ENCODE measurements around the gene GARIN5B.

GARIN5B gene

DNA sequence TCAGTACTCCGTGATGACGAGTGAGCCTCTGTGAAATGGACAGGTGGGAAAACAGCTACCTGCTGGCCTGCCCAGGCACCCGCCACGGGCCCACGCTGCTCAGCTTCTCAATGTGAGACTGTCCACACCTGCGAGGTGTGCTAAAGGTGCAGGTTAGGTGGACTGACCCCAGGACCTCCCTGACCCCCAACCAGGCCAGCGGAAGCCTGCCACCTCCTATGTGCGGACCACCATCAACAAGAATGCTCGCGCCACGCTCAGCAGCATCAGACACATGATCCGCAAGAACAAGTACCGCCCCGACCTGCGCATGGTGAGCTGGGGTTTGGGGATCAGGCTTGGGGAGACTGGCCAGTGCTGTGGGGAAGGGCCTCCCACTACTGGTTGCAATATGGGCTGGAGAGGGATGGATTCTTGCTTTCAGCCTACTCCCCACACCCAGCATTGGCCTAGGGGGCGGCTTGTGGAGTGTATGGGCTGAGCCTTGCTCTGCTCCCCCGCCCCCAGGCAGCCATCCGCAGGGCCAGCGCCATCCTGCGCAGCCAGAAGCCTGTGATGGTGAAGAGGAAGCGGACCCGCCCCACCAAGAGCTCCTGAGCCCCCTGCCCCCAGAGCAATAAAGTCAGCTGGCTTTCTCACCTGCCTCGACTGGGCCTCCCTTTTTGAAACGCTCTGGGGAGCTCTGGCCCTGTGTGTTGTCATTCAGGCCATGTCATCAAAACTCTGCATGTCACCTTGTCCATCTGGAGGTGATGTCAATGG is 24.9 kb upstream of the GARIN5B start:
- no peak for DNase-seq

DNA sequence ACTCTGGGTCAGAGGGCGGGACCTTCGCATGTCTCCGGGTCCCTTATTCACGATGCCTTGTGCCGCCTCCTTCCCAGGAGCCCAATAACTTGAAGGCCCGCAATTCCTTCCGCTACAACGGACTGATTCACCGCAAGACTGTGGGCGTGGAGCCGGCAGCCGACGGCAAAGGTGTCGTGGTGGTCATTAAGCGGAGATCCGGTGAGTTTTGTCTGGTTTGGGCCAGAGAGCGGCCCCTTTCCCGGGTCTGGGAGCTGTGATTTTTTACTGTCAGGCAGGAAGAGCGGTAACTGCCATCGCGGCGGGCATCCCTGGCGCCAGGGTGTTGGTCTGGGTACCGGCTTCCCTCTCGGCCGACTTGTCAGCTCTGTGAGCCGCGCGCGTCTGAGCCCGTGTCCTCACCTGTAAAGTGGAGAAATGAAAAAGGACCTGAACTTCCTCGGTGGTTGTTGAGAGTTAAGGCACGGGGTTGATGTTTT is 23.5 kb upstream of the GARIN5B start:
- peak in 1 of 5 donors; percentile 23 for DNase-seq

DNA sequence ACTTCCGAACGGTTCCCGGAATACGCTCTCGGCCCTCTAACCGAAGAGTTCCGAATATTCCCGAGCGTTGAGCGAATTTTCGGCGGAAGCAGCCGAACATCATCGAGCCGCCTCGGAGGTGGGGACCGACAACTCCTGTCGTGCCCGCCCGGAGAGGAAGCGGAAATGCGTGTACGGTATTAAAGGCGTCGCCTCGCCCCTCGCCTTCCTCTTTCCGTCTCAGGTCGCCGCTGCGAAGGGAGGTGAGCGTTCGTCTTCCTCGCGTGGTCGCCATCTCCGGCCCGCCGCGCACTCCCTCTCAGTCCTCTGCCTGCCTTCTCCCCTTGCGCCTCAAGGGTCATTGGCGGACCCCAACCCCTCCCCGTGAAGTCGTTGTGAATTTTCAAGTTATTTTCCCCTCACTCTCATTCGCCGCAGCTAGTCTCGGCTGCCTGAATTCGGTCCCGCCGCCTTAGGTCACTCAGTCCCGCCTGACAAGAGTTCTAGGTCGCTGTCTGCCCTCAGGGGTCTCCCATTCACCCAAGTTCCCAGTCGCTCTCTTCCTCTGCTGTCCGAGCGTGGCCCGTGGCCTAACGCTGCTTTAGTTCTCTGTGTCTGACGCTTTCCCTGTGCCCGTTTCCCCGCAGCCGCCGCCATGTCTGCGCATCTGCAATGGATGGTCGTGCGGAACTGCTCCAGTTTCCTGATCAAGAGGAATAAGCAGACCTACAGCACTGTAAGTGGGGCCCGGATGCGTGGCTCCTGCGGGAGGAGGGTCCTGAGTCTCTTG is 22.8 kb upstream of the GARIN5B start, which contains the start of gene RPL28:
Gene RPL28, plus strand, starts transcription at position 209 of the 769 bp plus-strand sequence. Its CDS starts 426 bp downstream, at position 635.
- peak; percentile 94 to 99 (median 97) for DNase-seq

DNA sequence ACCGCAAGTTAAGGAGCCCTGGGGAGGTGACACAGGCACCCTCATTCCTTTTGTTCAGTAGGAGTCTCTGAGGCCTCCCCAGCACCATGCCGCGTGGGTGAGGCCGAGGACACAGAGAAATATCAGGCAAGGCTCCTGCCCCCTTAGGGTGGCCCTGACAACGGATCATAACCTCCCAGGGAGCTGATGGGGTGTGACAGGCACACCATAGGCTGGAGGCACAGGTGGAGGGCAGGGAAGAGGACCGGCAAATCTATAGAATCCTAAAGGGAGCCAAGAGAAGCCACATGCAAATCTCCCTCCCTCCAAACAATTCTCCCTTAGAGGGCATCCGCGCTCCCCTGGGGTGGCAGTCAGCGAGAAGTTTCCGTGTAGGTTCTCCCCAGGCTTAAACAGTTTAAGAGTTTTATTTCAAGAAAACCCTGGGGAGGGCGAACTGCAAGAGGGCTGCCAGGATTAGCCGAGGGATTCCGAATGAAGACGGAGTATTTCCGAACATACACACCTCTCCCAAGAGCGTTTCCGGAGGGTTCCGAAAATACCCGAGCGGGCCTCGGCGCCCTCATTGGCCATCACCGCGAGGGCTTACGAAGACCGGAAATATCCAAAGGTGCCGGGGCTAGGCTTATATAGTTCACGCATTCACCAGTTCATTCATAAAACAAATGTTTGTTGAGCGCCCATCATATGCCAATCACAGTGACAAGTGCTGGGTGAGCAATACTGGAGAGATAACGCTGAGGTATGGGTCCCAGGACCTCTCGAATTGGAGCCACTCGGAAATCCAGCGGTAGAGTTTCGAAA is 22.1 kb upstream of the GARIN5B start:
- DNase-seq, result peak; percentile 84 to 96 (median 93)

DNA sequence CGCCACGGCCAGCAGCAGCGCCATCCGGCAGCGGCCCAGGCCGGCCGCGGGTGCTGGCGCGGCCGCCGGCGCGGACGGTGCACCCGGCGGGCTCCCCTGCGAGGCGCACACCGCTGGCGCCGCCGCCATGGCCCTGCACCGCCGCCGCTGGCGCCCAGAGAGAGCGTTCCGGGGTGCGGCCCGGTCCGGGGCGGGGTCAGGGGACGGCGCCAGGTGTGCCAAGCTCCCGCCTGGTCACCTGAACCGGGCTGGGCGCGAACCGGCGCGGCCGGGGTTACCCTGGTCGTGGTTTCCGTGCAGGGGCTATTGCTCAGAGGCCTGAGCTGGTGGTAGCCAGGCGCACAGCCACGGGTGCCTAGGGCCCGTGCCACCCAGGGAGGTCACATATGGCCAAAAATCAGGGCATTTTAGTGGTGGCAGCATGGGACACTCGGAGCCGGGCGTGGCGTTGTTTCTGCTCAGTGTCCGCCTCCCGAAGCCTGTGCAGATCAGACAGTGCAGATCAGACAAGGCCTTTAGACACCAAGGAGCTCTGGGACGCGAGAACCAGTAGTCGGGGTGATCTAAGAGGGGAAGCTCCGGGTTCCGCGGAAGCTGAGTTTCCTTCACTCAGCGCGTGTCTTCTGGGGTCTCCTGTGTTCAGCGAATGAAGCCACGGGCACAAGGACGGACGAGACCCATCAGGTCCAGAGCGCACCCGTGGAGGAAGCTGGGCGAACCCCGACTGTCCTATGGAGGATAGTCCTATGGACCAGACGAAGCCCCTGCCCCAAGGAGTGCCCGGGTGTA is 21.3 kb upstream of the GARIN5B start, which contains the start of gene TMEM238:
Gene TMEM238, minus strand, starts transcription at position 162 of the 789 bp plus-strand sequence. Its CDS starts 33 bp downstream, at position 129.
- peak in 2 of 5 donors; percentile 33 to 37 for DNase-seq

DNA sequence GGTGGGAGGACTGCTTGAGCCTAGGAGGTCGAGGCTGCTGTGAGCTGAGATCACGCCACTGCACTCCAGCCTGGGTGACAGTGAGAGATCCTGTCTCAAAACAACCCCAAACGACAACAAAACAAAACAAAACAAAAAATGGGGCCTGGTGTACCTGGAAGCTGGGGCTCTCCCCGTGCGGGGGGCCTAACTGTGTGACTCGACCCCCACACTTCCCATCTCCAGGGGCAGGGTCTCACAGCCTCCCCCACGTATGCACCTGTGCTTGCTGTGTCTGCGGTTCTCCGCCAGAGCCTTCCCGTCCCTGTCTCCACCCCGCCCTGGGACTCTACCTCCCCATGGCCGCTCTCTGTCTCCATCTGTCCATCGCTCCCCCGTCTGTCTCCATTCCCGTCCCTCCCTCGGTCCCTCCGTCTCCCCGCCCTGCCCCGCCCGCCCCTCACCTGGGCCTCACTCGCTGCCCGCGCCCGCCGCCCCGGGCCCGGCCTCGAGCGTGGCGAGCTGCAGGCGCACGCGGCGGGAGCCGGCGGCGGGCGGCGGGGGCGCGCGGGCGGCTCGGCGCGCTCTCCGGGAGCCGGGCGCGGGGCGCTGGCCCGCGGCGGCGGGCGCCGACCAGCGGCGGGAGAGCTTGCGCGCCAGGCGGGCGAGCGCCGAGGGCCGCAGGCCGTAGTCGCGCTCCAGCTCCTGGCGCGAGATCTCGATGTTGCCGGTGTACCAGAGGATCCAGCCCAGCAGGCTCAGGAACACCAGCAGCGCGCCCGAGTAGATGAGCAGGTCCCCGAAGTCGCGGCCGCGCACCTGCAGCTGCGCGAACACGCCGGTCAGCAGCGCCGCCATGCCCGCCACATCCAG is 20.4 kb upstream of the GARIN5B start:
- peak in 3 of 5 donors; percentile 38 to 63 (median 40) for DNase-seq

DNA sequence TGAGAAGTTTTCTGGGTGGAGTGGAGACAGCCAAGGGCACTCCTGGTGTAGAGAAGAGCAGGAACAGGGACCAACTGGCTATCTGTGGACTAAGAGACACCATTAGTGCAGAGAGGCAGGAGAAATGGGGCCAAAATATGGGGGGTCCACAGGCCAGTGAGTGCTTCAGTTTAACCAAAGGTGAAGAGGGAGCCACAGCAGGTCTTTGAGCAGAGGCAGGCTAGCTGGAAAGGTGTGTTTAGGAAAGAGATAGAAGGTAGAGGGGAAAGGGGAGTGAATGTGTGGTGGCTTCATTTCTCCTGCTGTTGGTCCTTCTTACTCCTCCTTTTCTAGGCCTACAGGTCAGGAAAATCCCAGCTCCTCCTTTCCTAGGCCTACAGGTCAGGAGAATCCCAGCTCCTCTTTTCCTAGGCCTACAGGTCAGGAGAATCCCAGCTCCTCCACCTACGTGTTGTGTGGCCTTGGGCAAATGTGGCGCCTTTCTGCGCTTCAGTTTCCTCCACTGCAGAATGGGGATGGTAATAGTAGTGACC is 19.5 kb upstream of the GARIN5B start:
- DNase-seq, result no peak

DNA sequence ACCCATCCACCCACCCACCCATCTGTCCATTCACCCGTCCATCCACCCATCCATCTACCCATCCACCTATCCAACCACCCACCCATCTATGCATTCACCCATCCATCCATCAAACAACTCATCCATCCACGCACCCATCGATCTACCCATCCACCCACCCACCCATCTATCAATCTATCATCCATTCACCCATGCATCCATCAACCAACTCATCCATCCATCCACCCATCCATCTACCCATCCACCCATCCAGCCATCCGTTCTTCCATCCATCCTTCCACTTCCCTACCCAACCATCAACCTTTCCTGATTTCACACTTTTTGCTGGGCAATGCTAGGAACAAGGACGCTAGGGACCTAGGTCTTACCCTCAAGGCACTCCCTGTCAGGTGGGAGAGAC is 19.0 kb upstream of the GARIN5B start:
- DNase-seq, result no peak

DNA sequence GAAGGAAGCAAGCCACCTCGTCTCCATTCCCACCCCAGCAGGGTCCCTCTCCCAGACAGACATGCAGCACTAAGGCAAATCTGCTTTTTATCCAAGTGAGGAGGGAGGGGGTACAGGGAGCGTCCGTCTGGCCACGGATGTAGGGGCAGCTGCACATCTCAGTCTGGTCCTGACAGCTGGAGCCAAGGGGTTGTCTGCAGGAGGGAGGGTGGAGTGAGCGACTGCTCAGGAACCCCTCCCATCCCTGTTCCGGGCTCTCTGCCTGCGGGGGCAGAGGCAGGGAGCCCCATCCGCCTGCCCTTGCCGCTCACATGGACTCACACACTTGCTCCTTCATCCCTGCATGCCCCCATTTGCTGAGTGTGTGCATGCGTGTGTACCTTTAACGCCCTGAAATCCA is 16.1 kb upstream of the GARIN5B start:
- no peak for DNase-seq

DNA sequence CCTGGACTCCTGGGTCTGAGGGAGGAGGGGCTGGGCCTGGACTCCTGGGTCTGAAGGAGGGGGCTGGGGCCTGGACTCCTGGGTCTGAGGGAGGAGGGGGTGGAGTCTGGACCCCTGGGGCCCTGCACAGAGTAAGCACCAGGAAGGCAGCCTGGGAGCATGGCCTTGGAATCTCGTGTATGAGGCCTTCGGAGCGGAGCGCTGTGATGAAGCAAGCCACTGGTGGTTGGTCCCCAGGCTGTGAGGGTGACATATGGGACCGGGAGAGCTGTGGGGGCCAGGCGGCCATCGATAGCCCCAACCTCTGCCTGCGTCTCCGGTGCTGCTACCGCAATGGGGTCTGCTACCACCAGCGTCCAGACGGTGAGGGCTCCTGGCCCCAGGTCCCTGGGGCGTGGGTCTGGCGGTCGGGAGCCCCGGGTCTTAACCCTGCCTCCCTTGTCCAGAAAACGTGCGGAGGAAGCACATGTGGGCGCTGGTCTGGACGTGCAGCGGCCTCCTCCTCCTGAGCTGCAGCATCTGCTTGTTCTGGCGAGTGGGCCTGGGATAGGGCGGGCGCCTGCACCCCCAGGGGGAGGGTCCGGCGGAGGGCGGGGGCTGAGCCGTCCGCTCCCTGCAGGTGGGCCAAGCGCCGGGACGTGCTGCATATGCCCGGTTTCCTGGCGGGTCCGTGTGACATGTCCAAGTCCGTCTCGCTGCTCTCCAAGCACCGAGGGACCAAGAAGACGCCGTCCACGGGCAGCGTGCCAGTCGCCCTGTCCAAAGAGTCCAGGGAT is 14.5 kb upstream of the GARIN5B start:
- DNase-seq, result no peak

DNA sequence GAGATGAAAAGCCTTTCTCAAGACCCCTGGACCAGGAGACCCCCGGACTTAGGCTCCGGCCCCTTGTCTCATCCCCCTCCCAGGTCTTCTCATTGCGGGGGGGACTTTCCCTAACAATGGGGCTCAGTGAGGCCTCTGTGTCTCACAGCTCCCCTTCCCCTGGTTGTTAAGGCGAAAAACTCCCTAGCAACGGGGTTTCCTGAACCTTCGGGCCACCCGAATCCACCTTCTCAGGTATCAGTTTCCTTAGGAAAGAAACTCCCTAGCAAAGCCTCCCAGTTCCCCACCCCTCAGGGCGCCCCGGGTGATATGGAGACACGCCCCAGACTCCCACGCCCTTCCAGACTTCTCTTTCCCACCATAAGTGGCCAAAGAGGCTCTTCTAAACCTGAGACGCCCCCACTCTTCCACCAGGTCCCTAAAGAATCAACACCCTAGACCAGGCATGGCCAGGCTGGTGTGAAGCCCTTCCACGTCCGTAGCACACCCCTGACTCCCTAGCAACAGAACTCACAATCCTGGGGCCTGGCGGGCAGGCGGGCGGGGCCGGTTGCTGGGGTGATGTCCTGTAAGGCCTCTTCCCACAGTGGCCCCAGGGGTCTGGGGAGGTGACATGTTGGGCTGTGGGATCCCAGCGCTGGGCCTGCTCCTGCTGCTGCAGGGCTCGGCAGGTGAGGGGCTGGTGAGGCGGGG is 13.3 kb upstream of the GARIN5B start, which contains the start of gene TMEM190:
Gene TMEM190, plus strand, starts transcription at position 586 of the 693 bp plus-strand sequence. Its CDS starts 28 bp downstream, at position 614.
- no peak for DNase-seq

DNA sequence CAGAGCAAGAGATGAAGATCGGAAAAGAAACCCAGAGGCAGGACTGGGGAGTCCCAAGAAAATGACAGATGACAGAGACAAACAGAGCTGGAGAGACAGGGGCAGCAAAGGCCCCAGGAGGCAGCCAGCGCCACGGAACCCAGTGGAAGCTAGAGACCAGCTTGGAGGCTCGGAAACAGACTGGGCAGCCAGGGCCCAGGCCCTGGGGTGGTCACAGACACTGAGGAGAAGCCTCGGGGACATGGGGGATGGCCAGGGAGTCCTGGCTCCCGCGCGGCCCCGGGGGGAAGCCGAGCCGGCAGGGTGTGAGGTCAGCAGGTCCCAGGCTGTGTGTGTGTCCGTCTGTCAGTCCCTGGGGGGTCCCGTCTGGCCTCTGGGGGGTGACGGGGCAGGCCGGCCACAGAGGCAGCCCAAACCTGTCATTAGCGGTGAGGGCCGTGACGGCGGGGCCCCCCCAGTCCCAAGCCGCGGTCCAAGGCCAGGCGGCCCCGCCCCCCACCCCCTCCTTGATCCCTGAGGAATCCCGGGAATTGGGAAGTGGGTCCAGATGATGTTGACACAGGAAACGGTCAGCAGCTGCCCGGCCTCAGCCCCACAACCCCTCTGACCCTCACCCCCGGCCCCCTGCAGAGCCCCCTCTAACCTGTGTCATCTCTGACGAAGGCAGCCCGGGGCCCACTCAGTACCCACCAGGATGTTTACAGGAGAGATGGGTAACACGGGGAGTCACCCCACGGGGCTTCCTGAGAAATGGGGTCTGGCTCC is 11.1 kb upstream of the GARIN5B start:
- no peak for DNase-seq

DNA sequence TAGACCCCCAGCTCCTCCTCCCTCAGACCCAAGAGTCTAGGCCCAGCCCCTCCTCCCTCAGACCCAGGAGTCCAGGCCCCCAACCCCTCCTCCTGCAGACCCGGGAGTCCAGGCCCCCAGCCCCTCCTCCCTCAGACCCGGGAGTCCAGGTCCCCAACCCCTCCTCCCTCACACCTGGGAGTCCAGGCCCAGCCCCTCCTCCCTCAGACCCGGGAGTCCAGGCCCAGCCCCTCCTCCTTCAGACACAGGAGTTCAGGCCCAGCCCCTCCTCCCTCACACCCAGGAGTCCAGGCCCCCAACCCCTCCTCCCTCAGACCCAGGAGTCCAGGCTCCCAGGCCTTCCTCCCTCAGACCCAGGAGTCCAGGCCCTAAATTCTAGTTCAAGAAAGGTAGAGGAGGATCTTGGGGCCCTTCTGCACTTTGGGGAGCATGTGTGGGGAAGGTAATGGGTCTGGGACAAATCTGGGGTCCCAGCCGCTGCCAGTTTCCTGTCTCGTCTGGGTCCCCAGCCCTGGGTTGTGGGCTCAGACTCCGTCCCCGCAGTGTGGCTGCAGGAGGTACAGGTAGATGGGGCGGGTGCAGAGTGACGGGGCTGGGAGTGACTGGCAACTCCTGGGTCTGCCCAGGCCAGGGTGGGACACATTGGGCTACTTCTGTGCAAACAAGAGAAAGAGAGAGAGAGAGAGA is 10.4 kb upstream of the GARIN5B start:
- DNase-seq, result no peak

DNA sequence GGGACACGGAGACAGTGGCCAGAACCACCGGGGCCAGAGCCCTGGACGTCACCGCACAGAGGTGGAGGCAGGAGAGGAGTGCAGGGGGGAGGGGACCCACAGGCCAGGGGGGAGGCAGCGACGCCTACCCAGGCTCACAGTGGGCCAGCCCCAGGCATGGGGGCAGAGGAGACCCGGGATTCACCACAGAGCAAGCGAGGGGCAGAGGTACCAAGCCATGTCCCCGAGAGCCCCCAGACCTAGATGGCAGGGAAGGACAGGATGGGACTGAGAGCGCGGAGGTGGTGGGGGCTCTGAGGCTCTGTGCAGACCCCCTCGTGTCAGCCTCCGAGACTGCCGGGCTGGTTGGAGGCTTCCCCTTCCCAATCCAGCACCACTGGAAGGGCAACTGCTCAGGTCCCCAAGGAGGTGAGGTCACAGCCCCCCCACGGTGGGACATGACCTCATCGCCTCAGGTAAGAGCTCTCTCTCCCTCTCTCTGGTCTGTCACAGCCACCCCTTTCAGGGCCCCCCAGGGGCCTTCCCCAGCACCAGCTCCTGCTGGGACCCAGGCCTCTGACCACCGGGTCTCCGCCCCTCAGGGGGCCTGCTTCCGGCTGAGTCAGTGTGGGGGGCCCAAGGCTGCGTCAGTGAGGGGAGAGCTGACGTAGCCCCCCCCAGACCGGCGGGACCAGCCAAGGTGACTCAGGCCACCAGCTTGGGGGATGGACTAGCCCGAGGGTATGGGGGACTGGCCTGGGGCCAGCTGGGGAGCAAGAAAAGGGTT is 9.4 kb upstream of the GARIN5B start:
- DNase-seq, result no peak

DNA sequence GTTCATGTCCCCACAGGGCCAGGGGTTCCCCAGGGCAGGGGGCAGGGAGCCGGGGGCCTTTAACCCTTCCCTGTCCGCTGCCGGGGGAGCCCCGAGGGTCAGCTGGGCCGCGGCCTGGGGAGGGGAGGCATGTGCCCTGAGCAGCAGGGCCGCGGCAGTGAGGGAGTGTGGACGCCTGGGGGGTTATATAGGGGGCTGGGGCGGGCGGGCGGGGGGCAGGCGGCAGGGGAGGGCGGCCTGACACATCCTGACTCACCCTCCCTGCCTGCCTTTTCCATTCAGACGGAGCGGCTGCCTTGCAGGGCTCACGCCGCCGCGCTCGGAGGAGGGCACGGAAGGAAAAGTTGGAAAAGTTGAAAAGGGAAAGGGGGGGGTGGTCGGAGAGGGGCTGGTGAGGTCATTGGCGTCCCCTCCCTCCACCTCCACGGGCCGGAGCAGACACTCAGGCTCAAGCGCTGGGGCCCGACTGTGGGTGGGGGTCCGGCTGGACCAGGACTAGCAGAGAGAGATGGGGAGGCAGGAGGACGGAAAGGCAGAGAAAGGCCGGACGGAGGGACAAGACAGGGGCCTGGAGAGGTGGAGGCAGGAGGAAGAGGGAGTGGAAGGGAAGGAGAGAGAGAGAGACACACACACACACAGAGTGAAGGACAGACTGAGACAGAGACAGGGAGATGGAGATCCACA is 7.4 kb upstream of the GARIN5B start, which contains the start of gene IL11:
Gene IL11, minus strand, starts transcription at position 159 of the 684 bp plus-strand sequence. Its CDS starts 153 bp downstream, at position 6.
- DNase-seq, result no peak
